Measurements from ENCODE around the gene PYM1.
"Not testable (repeated sequence)": the region's sequence is repeated elsewhere in the genome, so short reads cannot be mapped to it uniquely, and the experiment has no call there.

The PYM1 gene

DNA sequence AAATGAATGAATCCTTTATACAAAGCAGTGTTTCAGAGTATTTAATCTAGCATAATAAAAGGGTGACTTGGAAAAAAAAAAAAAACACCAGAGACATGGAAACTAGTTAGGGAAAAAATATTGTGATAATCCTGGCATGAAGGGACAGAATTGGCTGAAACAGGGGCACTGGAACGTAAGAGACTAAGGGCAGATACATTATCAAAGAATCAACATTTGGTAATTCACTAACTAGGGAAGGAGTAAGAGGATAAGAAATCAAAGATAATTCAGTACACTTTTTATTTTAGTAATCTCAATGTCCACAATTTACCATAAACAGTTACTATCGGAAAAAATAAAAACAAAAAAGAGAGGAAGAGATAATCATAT is 18.2 kb downstream of the PYM1 start:
- DNase-seq (ENCODE audit: low read depth): no peak

DNA sequence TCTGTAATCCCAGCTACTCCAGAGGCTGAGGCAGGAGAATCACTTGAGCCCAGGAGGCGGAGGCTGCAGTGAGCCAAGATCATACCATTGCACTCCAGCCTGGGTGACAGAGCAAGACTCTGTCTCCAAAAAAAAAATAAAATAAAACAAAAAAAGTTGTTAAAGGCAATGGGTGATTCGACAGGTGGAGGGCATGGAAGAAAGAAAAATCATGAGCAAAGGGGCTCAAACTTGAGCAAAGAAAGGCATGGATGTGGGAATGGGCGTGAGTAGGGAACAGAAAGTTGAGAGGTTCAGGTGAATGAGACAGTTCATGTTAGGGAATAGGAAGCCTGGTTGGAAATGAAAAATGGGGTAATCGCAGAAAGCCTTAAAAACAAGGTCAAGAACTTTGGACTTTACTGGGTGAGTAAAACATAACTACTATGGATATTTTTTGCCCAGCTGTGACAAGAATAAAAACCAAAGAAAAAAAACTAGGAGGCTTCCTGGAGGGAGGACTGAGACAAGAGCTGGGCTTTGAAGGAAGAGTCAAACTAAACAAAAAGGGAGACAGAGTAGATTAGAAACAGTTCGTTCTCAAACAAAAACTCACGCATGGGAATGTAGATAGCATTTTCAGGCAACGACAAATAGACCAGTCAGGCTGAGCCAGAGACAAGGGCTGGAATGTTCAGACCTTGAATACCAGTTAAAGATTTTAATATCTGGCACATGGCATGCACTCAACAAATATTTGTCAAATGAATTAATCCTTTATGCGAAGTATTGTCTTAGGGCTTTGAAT is 18.8 kb downstream of the PYM1 start:
- DNase-seq (ENCODE audit: low read depth): no peak

GRCh38 chr12:55906056-55906455 is 21.6 kb downstream of the PYM1 start:
- DNase-seq (ENCODE audit: low read depth): no peak

DNA sequence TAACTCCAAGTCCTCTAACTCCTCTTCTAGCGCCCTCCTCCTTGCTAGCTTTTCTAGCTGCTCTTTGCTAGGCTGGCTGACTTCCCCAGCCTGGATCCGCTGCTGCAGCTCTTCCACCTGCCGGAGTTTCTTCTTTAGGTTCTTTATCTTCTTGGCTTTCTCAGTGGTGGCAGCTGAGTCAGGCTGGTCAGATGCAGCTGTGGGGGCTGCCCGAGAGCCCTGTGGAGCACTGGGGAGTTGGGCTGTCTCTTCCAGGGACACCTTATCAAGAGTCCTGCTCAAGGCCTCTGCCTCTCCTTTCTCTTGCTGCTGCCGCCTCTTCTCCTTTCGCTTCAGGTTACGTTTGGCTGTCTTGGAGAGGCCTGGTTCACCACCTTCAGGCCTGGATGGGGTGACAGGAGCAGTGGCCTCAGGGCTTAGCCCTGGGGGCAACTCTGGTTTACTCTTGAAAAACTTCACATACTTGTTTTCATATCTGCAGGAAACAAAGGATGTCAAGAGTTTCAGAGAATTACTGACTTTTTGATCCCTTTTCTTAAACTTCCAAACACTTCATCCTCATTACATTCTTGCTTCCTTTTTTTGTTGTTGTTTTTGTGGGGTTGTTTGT is 25.7 kb downstream of the PYM1 start:
- no peak for DNase-seq (ENCODE audit: low read depth)

DNA sequence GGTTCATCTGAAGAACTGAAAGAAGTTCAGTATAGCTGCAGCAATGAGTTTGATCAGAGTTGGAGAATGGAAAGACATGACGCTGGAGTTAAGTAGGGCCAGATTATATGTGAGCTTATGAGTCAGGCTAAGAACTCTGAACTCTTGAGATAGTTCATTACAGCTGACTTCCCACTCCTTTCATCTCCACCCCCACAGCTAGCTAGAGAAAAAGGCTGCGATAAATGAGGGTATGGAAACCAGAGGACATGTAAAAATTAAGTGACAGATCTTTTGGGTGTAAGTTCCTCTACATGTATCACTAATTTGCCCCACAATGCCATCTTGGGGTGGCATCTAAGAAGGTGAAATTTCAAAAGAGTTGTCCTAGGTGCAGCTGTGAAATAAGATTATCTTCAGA is 28.6 kb downstream of the PYM1 start:
- peak; percentile 18 for DNase-seq (ENCODE audit: low read depth)

DNA sequence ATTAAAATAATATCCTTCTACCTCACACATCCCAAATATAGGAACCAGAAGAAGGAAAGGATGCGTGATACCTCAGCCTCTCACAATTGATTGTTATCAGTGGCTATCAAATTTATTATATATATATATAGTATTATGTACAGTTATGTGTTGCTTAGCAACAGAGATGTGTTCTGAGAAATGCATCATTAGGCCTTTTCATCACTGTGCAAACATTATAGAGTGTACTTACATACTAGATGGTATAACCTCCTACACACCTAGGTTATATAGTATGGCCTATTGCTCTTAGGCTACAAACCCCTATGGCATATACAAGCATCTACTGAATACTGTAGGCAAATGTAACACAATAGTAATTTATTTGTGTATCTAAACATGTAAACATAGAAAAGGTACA is 34.0 kb downstream of the PYM1 start:
- no peak for DNase-seq (ENCODE audit: low read depth)

- DNase-seq (ENCODE audit: low read depth): no peak
Measured at GRCh38 chr12:55891310-55891709, 36.4 kb downstream of the PYM1 start.

DNA sequence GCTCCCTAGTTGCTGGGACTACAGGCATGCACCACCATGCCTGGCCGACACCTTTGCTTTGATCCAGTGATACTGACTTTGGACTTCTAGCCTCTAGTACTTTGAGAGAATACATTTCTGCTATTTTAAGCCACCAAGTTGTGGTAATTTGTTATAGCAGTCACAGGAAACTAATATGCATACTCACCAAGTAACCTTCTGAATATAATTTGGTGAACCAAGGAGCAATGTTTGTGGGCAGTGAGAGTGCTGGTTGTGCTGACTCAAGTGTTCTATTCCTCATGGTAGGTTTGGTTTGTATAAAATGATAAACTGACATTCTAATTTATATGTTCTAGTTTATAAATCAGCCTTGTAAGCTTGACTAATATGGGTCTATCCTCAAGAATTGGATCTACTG is 42.6 kb downstream of the PYM1 start:
- DNase-seq (ENCODE audit: low read depth): no peak

DNA sequence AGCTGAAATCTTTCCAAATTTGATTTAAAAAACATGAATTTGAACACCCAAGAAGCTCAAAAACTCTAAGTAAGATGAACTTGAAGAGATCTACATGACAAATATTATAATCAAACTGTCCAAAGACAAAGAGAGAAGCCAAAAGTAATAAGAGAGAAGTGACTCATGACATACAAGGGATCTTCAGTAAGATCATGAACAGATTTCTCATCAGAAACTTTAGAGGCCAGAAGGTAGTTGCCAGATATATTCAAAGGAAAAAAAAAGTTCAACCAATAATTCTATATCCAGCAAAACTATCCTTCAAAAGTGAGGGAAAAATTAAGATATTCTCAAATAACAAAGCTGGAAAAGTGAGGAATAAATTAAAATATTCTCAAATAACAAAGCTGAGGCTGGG is 49.9 kb downstream of the PYM1 start:
- no peak for DNase-seq (ENCODE audit: low read depth)

DNA sequence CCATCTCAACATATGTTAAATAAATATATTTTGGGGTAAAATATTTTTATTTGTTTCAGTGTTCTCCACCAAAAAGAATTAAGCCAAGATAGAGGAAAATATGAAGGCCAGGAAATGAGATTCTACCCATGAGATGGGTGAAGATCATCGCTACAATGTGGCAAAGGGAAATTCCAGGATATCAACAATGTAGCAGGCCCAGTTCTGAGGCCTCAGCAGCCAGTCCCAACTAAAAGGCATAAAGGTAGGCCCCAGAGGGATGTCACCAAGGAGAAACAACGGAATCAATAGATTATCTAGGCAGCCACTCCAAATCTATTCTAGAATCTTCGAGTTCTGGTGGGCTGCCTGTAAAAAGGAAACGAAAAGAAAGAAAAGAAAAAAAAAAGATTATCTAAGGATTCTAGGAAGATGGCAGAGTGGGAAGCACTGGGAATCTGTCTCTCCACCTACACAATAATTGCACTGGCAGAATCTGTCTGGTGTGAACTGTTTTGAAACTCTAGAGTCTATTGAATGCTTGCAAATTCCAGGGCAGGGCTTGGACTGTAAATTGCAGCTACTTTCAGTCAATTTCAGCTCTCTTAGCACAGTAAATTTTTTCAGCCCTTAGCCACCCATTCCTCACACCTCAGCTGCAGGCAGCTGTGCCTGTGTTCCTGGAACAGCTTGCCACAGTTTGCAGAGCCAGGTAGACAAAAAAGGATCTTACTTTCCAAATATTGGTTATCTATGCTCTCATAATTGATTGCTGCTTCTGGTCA is 51.8 kb downstream of the PYM1 start:
- DNase-seq (ENCODE audit: low read depth): no peak

- DNase-seq (ENCODE audit: low read depth): no peak
Measured at GRCh38 chr12:55874443-55874842, 53.3 kb downstream of the PYM1 start.

DNA sequence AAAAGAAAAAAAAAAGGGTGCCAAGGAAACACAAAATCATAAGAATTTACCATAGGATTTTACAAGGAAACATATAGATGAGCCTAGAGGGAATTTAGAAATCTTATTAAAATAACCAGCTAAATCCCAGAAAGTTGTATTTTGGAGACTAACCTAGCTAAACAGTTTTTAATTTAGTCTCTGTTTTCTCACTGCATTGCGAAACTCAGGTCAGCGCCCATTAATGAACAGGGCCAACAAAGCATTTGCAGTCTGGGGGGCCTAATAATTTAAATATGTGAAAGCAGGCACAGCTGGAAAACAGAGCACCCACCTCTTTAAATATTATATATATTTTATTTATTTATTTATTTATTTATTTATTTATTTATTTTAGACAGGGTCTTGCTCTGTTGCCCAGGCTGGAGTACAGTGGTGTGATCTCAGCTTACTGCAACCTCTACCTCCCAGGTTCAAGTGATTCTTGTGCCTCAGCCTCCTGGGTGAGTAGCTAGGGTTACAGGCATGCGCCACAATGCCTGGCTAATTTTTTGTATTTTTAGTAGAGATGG is 61.2 kb downstream of the PYM1 start:
- DNase-seq (ENCODE audit: low read depth): not testable (repeated sequence)

DNA sequence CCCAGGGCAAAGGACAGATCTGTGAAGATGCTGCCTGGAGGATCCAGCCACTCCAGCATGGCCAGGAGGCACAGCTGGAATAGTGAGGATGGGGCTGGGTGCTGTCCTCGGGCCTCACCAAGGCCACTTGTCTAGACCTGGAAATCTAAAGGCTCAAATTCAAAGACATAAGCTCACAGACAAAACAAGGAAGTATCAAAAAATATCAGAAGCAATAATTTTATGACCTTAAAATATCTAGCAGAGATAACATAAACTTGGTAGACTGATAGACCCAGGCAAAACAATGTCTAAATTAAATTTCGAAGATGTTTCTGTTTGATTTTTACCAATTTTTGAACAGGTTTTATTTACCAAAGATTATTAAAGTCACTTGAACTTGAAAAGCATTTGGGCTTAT is 62.4 kb downstream of the PYM1 start:
- no peak for DNase-seq (ENCODE audit: low read depth)

DNA sequence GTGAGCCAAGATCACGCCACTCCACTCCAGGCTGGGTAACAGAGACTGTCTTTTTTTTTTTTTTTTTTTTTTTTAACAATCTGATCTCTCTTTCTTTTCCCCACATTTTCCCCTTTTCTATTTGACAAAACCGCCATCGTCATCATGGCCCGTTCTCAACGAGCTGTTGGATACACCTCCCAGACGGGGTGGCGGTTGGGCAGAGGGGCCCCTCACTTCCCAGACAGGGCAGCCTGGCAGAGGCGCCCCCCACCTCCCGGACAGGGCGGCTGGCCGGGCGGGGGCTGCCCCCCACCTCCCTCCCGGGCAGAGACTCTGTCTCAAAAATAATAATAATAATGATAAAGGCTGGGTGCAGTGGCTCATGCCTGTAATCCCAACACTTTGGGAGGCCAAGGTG is 64.8 kb downstream of the PYM1 start:
- not testable (repeated sequence) for DNase-seq (ENCODE audit: low read depth)

DNA sequence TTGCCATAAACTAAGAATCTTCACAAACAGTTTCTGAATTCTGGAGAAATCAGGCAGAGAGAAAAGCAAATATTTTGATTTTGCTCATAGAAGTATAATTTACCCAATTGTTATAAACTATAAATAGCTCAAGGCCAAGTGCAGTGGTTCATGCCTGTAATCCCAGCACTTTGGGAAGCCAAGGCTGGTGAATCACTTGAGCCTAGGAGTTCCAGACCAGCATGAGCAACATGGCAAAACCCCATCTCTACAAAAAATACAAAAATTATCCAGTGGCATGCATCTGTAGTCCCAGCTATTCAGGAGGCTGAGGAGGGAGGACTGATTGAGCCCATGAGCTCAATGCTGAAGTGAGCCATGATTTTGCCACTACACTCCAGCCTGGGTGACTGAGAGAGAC is 65.4 kb downstream of the PYM1 start:
- DNase-seq (ENCODE audit: low read depth): no peak

- no peak for DNase-seq (ENCODE audit: low read depth)
Measured at GRCh38 chr12:55861871-55862270, 65.8 kb downstream of the PYM1 start.

DNA sequence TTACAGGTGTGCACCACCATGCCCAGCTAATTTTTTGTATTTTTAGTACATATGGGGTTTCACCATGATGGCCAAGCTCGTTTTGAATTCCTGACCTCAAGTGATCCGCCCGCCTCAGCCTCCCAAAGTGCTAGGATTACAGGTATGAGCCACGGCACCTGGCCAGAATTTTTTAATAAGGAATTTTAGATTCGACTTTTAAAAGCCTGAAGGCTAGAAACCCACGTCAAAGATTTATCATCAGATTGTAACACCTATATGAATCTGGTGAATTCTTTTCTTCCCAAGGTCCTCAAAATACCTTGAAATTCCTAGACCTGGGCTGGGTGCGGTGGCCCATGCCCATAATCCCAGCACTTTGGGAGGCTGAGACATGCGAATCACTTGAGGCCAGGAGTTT is 66.3 kb downstream of the PYM1 start:
- DNase-seq (ENCODE audit: low read depth): no peak

GRCh38 chr12:55852740-55853139 is 75.0 kb downstream of the PYM1 start:
- no peak for DNase-seq (ENCODE audit: low read depth)
